Astrocyte (in vitro differentiated cells and primary cell): ENCODE data around the gene UBE2D1. TPM values are rescaled to one million over a fixed set of nuclear protein-coding genes. Genes with fewer than 3 reads are reported as not detected.

Experiments
- DNase-seq: peaks from one replicate; pipeline ENCODE4 v3.0.0-alpha.2; 2010; ENCODE audit warnings: low read depth
- FAIRE-seq: peaks from 2 replicates; lab custom pipeline; 2011; peaks lifted over from hg19 to GRCh38; lab: Jason Lieb, UNC
- H2AFZ ChIP-seq: 2 replicates; pipeline ENCODE4 v1.6.0; 2012; ENCODE audit warnings: low read depth, low read length, inconsistent platforms
- H3K27ac ChIP-seq: 2 replicates; pipeline ENCODE4 v1.5.1; 2011; ENCODE audit warnings: low read depth, low read length, inconsistent platforms
- H3K27me3 ChIP-seq: 2 replicates; pipeline ENCODE4 v1.6.0; 2011; ENCODE audit warnings: low read length, inconsistent platforms; ENCODE audit not compliant: insufficient read depth
- H3K36me3 ChIP-seq: 2 replicates; pipeline ENCODE4 v1.5.1; 2011; ENCODE audit warnings: low read length, inconsistent platforms; ENCODE audit not compliant: insufficient read depth
- H3K4me1 ChIP-seq: 2 replicates; pipeline ENCODE4 v1.5.1; 2011; ENCODE audit warnings: low read length, inconsistent platforms; ENCODE audit not compliant: insufficient read depth
- H3K4me2 ChIP-seq: 2 replicates; pipeline ENCODE4 v1.6.0; 2012; ENCODE audit warnings: low read length, inconsistent platforms
- H3K4me3 ChIP-seq: 2 replicates; pipeline ENCODE4 v1.5.1; 2011; ENCODE audit warnings: low read depth, mild to moderate bottlenecking, low read length, inconsistent platforms; ENCODE audit not compliant: insufficient read depth
- H3K79me2 ChIP-seq: 2 replicates; pipeline ENCODE4 v1.6.0; 2012; ENCODE audit warnings: mild to moderate bottlenecking, low read length, inconsistent platforms; ENCODE audit not compliant: insufficient read depth
- H3K9ac ChIP-seq: 2 replicates; pipeline ENCODE4 v1.6.0; 2012; ENCODE audit warnings: mild to moderate bottlenecking, low read length, inconsistent platforms
- H3K9me3 ChIP-seq: 2 replicates; pipeline ENCODE4 v1.5.1; 2012; ENCODE audit warnings: low read depth, mild to moderate bottlenecking, low read length, inconsistent platforms; ENCODE audit not compliant: insufficient read depth
- H4K20me1 ChIP-seq: 2 replicates; pipeline ENCODE4 v1.6.0; 2012; ENCODE audit warnings: low read length, inconsistent platforms; ENCODE audit not compliant: insufficient read depth
- H3K27ac Mint-ChIP-seq: one replicate; pipeline ENCODE4 v1.8.0; 2021; ENCODE audit warnings: mild to moderate bottlenecking, mixed read lengths; ENCODE audit not compliant: unreplicated experiment
- H3K27me3 Mint-ChIP-seq: one replicate; pipeline ENCODE4 v1.8.0; 2021; ENCODE audit warnings: low read depth, mixed read lengths; ENCODE audit not compliant: unreplicated experiment
- H3K36me3 Mint-ChIP-seq: one replicate; pipeline ENCODE4 v1.8.0; 2021; ENCODE audit warnings: low read depth, mixed read lengths; ENCODE audit not compliant: unreplicated experiment
- H3K4me1 Mint-ChIP-seq: one replicate; pipeline ENCODE4 v1.8.0; 2021; ENCODE audit warnings: low read depth, mixed read lengths; ENCODE audit not compliant: unreplicated experiment
- H3K4me3 Mint-ChIP-seq: one replicate; pipeline ENCODE4 v1.8.0; 2021; ENCODE audit warnings: mild to moderate bottlenecking, moderate library complexity, mixed read lengths; ENCODE audit not compliant: unreplicated experiment
- H3K9me3 Mint-ChIP-seq: one replicate; pipeline ENCODE4 v1.8.0; 2021; ENCODE audit warnings: mild to moderate bottlenecking, mixed read lengths; ENCODE audit not compliant: unreplicated experiment
- EZH2 ChIP-seq: IDR thresholded peaks from 2 replicates; pipeline ENCODE4 v1.6.1; 2012; ENCODE audit warnings: mild to moderate bottlenecking, low read length, inconsistent platforms; ENCODE audit not compliant: insufficient read depth
- total RNA-seq: library from RNA; stranded (reverse); gene quantifications from 2 replicates; pipeline ENCODE4 v1.2.1, GENCODE V29; 2021
- TF ChIP-seq, protein P1 (sequence below): IDR thresholded peaks from 2 replicates; pipeline ENCODE4 v1.5.1; 2011; ENCODE audit warnings: low read depth, mild to moderate bottlenecking, inconsistent platforms, low read length, moderate library complexity; ENCODE audit not compliant: insufficient read depth

The UBE2D1 gene
- total RNA-seq, 1 donor from 2014 or later, result 22.1 TPM

GRCh38 chr10:58384544-58384998, 49.8 kb downstream of the UBE2D1 start:
- Histone ChIP-seq H3K36me3 (peaks cover 14% of the 10 kb centered on the region), H3K4me1 (peaks cover 14% of the 10 kb centered on the region), H3K4me2 (peak overlapping the region; percentile 88), H3K27ac (peak overlapping the region; percentile 88), H3K79me2 (peaks cover 39% of the 10 kb centered on the region), H3K9ac (peak overlapping the region; percentile 92), H3K9me3 (no peaks in the 10 kb centered on the region), H2AFZ (peak overlapping the region; percentile 92), H3K27me3 (no peaks in the 10 kb centered on the region), H3K4me3 (peak overlapping the region; percentile 94), H4K20me1 (peaks cover 7% of the 10 kb centered on the region)
- H3K4me3 Mint-ChIP-seq, result peak overlapping the region; percentile 97
- peak overlapping the region; percentile 5 for H3K27ac Mint-ChIP-seq
- H3K36me3 Mint-ChIP-seq, result peaks cover 5% of the 10 kb centered on the region
- DNase-seq, result no peak
- TF ChIP-seq EZH2, result no peak
- TF ChIP-seq, protein P1, sequence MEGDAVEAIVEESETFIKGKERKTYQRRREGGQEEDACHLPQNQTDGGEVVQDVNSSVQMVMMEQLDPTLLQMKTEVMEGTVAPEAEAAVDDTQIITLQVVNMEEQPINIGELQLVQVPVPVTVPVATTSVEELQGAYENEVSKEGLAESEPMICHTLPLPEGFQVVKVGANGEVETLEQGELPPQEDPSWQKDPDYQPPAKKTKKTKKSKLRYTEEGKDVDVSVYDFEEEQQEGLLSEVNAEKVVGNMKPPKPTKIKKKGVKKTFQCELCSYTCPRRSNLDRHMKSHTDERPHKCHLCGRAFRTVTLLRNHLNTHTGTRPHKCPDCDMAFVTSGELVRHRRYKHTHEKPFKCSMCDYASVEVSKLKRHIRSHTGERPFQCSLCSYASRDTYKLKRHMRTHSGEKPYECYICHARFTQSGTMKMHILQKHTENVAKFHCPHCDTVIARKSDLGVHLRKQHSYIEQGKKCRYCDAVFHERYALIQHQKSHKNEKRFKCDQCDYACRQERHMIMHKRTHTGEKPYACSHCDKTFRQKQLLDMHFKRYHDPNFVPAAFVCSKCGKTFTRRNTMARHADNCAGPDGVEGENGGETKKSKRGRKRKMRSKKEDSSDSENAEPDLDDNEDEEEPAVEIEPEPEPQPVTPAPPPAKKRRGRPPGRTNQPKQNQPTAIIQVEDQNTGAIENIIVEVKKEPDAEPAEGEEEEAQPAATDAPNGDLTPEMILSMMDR, result no peak
- H3K9me3 Mint-ChIP-seq, result no peaks in the 10 kb centered on the region
- peaks cover 3% of the 10 kb centered on the region for H3K4me1 Mint-ChIP-seq
- no peaks in the 10 kb centered on the region for H3K27me3 Mint-ChIP-seq
- FAIRE-seq, result no peak

DNA sequence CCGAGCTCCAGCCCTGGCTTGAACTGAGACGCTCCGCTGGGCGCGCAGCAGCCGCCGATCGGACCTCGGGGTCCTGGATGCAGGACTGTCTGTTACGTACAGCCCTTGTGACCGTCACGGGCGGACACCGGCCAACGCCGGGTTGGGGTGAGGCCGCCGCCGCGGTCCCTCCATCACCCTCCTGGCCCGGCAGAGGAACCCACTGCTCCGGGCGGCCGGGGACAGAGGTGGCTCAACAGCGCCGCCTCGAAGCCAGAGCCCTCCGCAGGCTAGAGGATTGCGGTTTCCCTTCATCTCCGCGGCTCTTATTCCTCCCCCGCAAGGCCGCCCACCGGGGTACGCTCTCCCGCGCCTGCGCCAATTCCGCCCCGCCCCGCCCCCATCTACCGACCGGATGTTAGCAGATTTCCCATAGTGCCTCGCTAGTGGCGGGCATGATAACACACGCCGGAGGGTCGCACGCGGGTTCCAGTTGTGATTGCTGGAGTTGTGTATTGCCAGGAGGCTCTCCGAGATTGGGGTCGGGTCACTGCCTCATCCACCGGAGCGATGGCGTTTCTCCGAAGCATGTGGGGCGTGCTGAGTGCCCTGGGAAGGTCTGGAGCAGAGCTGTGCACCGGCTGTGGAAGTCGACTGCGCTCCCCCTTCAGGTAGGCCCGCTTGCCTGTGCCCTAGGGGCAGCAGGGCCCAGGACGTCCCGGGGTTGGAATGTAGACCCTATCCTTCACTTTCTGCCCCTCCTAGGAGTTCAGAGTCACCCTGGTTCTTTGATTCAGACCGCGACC, 50.4 kb downstream of the UBE2D1 start, which contains the start of gene TFAM:
Gene TFAM (plus strand): TSS at position 412 of the 785 bp plus-strand sequence. CDS start 138 bp downstream, at position 550.
- H2AFZ ChIP-seq, result peak within 1 kb of the TSS; percentile 99
- peak within 1 kb of the TSS; percentile 94 for H3K4me3 ChIP-seq
- H3K27ac ChIP-seq, result peak within 1 kb of the TSS; percentile 88
- peak within 1 kb of the TSS; percentile 88 for H3K4me2 ChIP-seq
- peak within 1 kb of the TSS; percentile 85 for H3K27ac Mint-ChIP-seq
- FAIRE-seq (no peak), DNase-seq (peak; percentile 88)
- no peaks in the 10 kb centered on the region for H3K9me3 Mint-ChIP-seq
- H4K20me1 ChIP-seq, result peaks cover 7% of the 10 kb centered on the region
- H3K36me3 ChIP-seq, result peaks cover 15% of the 10 kb centered on the region
- peaks cover 46% of the 10 kb centered on the region for H3K79me2 ChIP-seq
- H3K9me3 ChIP-seq, result no peaks in the 10 kb centered on the region
- peaks cover 3% of the 10 kb centered on the region for H3K4me1 Mint-ChIP-seq
- H3K9ac ChIP-seq, result peak within 1 kb of the TSS; percentile 92
- no peak for TF ChIP-seq EZH2
- TF ChIP-seq, protein P1, result peak; percentile 31
- H3K4me1 ChIP-seq, result peaks cover 14% of the 10 kb centered on the region
- no peaks in the 10 kb centered on the region for H3K27me3 Mint-ChIP-seq
- peaks cover 5% of the 10 kb centered on the region for H3K36me3 Mint-ChIP-seq
- H3K4me3 Mint-ChIP-seq, result peak within 1 kb of the TSS; percentile 97
- H3K27me3 ChIP-seq, result no peaks in the 10 kb centered on the region

- peaks cover 7% of the 10 kb centered on the region for H4K20me1 ChIP-seq
- TF ChIP-seq EZH2, result no peak
- TF ChIP-seq, protein P1, result no peak
- peak overlapping the region; percentile 99 for H2AFZ ChIP-seq
- peaks cover 14% of the 10 kb centered on the region for H3K4me1 ChIP-seq
- H3K9me3 Mint-ChIP-seq, result no peaks in the 10 kb centered on the region
- peak overlapping the region; percentile 88 for H3K27ac ChIP-seq
- FAIRE-seq, result no peak
- no peaks in the 10 kb centered on the region for H3K9me3 ChIP-seq
- peaks cover 3% of the 10 kb centered on the region for H3K4me1 Mint-ChIP-seq
- peak overlapping the region; percentile 97 for H3K4me3 Mint-ChIP-seq
- peaks cover 21% of the 10 kb centered on the region for H3K36me3 ChIP-seq
- peaks cover 46% of the 10 kb centered on the region for H3K79me2 ChIP-seq
- H3K9ac ChIP-seq, result peak overlapping the region; percentile 92
- no peaks in the 10 kb centered on the region for H3K27me3 Mint-ChIP-seq
- peak overlapping the region; percentile 85 for H3K27ac Mint-ChIP-seq
- H3K4me3 ChIP-seq, result peak overlapping the region; percentile 94
- no peaks in the 10 kb centered on the region for H3K27me3 ChIP-seq
- peak overlapping the region; percentile 88 for H3K4me2 ChIP-seq
- H3K36me3 Mint-ChIP-seq, result peaks cover 5% of the 10 kb centered on the region
- DNase-seq, result no peak
Measured at GRCh38 chr10:58385784-58386112, 50.9 kb downstream of the UBE2D1 start.
